Measurements from ENCODE around the gene PCDH9.

PCDH9 gene

DNA sequence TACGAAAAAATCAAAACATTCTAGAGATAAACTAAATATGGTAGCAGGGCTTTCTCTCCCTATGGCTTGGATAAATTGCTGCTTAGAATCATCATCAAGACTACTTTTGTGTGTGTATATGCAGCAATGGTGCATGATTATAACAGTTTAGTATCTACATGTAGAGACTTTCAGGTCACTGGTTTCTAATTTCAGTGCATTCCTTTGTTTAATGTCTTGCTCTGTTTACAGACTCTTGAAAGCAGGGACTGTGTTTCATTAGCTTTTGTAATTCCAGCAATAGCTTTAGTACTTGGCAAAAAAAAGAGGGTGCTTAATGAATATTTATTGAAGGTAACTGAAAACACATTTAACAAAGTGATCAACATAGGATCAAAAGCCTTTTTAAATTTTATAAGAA lies 420.7 kb downstream of the PCDH9 start:
- H3K27ac ChIP-seq, result no peak overlapping the region
- no peak overlapping the region for H3K4me3 ChIP-seq (IDR thresholded peaks at IDR 0.05; ENCODE audit: insufficient read depth, low read depth, low read length)
- TF ChIP-seq, protein P1, sequence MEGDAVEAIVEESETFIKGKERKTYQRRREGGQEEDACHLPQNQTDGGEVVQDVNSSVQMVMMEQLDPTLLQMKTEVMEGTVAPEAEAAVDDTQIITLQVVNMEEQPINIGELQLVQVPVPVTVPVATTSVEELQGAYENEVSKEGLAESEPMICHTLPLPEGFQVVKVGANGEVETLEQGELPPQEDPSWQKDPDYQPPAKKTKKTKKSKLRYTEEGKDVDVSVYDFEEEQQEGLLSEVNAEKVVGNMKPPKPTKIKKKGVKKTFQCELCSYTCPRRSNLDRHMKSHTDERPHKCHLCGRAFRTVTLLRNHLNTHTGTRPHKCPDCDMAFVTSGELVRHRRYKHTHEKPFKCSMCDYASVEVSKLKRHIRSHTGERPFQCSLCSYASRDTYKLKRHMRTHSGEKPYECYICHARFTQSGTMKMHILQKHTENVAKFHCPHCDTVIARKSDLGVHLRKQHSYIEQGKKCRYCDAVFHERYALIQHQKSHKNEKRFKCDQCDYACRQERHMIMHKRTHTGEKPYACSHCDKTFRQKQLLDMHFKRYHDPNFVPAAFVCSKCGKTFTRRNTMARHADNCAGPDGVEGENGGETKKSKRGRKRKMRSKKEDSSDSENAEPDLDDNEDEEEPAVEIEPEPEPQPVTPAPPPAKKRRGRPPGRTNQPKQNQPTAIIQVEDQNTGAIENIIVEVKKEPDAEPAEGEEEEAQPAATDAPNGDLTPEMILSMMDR (conservative IDR thresholded peaks at IDR 0.05; ENCODE audit: low read depth, low read length), result no peak
- no peaks in the 10 kb centered on the region for H3K27me3 ChIP-seq (ENCODE audit: insufficient read depth, low read depth)
- no peaks in the 10 kb centered on the region for H3K36me3 ChIP-seq (ENCODE audit: insufficient read depth)
- no peaks in the 10 kb centered on the region for H3K4me1 ChIP-seq (ENCODE audit: low read depth, poor library complexity, severe bottlenecking)
- no peaks in the 10 kb centered on the region for H3K79me2 ChIP-seq (ENCODE audit: insufficient read depth, low read depth)
- H3K9ac ChIP-seq, result no peak overlapping the region
- no peak overlapping the region for H2AFZ ChIP-seq (ENCODE audit: low read depth)
- H4K20me1 ChIP-seq (ENCODE audit: insufficient read depth), result no peaks in the 10 kb centered on the region
- H3K4me2 ChIP-seq, result no peak overlapping the region

DNA sequence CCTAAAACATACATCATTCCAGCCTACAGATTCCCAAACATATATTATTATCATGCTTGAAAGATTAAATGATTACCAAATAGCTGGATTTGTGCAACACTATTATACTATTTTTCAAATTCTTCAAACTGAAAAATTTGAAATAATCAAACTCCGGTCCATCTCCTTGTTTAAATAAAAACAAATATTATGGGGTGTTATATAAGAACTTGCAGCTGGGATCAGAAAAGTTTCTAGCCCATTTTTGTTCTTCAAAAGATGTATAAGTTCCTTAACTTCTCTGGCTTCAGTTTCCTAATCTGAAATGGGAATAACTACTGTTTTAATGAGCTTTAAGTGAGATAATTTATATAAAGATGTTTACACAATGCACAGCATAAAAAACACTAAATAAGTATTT lies 422.9 kb downstream of the PCDH9 start:
- Histone ChIP-seq H3K36me3 (ENCODE audit: insufficient read depth) (no peaks in the 10 kb centered on the region), H3K79me2 (ENCODE audit: insufficient read depth, low read depth) (no peaks in the 10 kb centered on the region), H4K20me1 (ENCODE audit: insufficient read depth) (no peaks in the 10 kb centered on the region), H3K27me3 (ENCODE audit: insufficient read depth, low read depth) (no peaks in the 10 kb centered on the region), H3K4me1 (ENCODE audit: low read depth, poor library complexity, severe bottlenecking) (no peaks in the 10 kb centered on the region), H3K9ac (no peak overlapping the region), H3K4me2 (no peak overlapping the region), H3K27ac (no peak overlapping the region), H2AFZ (ENCODE audit: low read depth) (no peak overlapping the region), H3K4me3 (IDR thresholded peaks at IDR 0.05; ENCODE audit: insufficient read depth, low read depth, low read length) (no peak overlapping the region)
- TF ChIP-seq, protein P1 (conservative IDR thresholded peaks at IDR 0.05; ENCODE audit: low read depth, low read length), result no peak

DNA sequence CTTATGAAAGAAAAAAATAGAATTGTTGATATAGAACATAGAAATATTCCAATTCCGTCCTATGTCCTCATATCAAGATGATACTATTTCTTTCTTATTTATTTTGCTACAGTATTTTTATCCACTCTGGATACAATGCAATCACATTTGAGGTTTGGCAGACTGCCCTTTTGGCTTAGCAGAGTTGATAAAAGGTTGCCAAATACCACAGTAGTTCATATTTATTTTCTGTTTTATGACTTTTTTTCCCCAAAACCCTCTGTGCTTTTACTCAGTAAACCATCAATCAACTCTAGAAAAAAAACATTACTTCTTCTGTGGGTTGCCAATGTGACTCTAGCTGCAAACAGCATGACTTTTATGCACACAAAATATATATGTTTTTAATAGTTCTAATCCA lies 424.5 kb downstream of the PCDH9 start:
- H3K27me3 ChIP-seq (ENCODE audit: insufficient read depth, low read depth), result no peaks in the 10 kb centered on the region
- no peak overlapping the region for H3K4me3 ChIP-seq (IDR thresholded peaks at IDR 0.05; ENCODE audit: insufficient read depth, low read depth, low read length)
- no peak overlapping the region for H2AFZ ChIP-seq (ENCODE audit: low read depth)
- no peak overlapping the region for H3K4me2 ChIP-seq
- no peaks in the 10 kb centered on the region for H3K79me2 ChIP-seq (ENCODE audit: insufficient read depth, low read depth)
- TF ChIP-seq, protein P1 (conservative IDR thresholded peaks at IDR 0.05; ENCODE audit: low read depth, low read length), result no peak
- no peak overlapping the region for H3K9ac ChIP-seq
- H3K36me3 ChIP-seq (ENCODE audit: insufficient read depth), result no peaks in the 10 kb centered on the region
- H3K27ac ChIP-seq, result no peak overlapping the region
- H4K20me1 ChIP-seq (ENCODE audit: insufficient read depth), result no peaks in the 10 kb centered on the region
- H3K4me1 ChIP-seq (ENCODE audit: low read depth, poor library complexity, severe bottlenecking), result no peaks in the 10 kb centered on the region

DNA sequence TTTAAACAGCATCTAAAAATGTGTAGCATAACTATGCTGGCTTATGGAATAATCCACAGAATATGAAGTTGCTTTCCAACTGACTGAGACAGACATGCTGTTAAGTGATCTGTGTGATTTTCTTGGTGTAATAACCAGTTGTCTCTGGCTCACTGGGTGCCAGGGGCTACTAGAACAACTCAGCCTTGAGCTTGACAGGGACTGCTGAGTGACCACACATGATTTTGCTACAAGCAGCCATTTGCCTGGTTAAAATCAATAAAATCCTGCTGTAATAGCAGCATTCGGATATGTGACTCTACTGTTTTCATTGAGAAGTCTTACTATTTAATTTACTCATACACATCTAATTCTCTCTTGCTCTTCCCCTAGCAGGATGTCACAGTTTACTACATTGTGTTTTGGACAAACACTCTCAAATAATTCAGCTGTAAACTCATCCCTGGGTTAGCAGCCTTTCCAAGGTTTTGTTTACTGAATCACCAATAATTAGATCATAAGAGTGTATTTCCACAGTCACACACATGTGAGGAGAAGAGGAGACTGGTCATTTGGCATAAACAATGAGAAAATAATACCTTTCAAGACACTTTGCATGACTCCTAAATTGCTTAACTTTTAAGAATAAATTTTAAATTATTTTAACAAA lies 426.2 kb downstream of the PCDH9 start:
- H4K20me1 ChIP-seq (ENCODE audit: insufficient read depth), result no peaks in the 10 kb centered on the region
- H3K27ac ChIP-seq, result no peak overlapping the region
- no peak overlapping the region for H3K4me3 ChIP-seq (IDR thresholded peaks at IDR 0.05; ENCODE audit: insufficient read depth, low read depth, low read length)
- H3K79me2 ChIP-seq (ENCODE audit: insufficient read depth, low read depth), result no peaks in the 10 kb centered on the region
- H3K36me3 ChIP-seq (ENCODE audit: insufficient read depth), result no peaks in the 10 kb centered on the region
- H2AFZ ChIP-seq (ENCODE audit: low read depth), result no peak overlapping the region
- TF ChIP-seq, protein P1 (conservative IDR thresholded peaks at IDR 0.05; ENCODE audit: low read depth, low read length), result no peak
- H3K9ac ChIP-seq, result no peak overlapping the region
- H3K4me2 ChIP-seq, result no peak overlapping the region
- H3K27me3 ChIP-seq (ENCODE audit: insufficient read depth, low read depth), result no peaks in the 10 kb centered on the region
- no peaks in the 10 kb centered on the region for H3K4me1 ChIP-seq (ENCODE audit: low read depth, poor library complexity, severe bottlenecking)

Measured in KMS-11 (cell line).